ENCODE data around the gene FARP1.

GRCh38 chr13:98313922-98314292, 171.0 kb downstream of the FARP1 start:
- no peak for TF ChIP-seq GATA2 (IDR thresholded peaks at IDR 0.05; ENCODE audit: low read depth, low read length)
- TF ChIP-seq GATA3 (IDR thresholded peaks at IDR 0.05; ENCODE audit: low read depth, low read length) = no peak

Data from SH-SY5Y (cell line).